DMS153 treated with DMSO at 0.1 percent for 48 hours (cell line): ENCODE measurements around the gene GAPDHS.

ENCODE experiments used
- DNase-seq: peaks from one replicate; lab custom pipeline; 2025; ENCODE audit not compliant: unreplicated experiment; lab: John Stamatoyannopoulos, UW

The GAPDHS gene

DNA sequence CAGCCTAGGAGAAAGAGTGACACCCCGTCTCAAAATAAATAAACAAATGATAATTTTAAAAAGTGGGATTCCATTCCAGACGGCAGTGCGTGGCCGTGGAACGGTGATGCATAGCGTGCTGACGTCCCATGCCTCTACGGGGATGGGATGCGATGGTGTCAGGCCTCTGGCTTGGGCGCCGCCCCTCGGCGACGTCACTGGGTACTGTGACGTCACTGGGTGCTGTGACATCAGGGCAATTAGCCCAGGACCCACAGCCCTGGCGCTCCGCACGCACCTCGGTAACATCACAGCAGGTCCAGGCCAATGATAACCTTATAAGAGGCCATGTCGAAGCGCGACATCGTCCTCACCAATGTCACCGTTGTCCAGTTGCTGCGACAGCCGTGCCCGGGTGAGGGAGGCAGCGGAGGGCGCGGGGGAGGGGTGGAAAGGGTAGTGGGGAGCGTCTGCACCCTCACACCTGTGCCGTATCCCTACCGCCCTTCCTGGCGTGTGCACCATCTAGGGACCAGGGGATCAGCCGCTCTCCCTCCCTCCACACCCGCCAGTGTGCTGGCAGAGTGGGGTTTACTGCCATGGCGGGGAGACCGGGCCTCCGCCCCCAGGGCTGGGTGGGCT, at the start of gene GAPDHS:
TSS of gene GAPDHS (plus strand) at position 256 of the 621 bp plus-strand sequence. CDS start at position 328, 72 bp downstream.
- DNase-seq = no peak

DNA sequence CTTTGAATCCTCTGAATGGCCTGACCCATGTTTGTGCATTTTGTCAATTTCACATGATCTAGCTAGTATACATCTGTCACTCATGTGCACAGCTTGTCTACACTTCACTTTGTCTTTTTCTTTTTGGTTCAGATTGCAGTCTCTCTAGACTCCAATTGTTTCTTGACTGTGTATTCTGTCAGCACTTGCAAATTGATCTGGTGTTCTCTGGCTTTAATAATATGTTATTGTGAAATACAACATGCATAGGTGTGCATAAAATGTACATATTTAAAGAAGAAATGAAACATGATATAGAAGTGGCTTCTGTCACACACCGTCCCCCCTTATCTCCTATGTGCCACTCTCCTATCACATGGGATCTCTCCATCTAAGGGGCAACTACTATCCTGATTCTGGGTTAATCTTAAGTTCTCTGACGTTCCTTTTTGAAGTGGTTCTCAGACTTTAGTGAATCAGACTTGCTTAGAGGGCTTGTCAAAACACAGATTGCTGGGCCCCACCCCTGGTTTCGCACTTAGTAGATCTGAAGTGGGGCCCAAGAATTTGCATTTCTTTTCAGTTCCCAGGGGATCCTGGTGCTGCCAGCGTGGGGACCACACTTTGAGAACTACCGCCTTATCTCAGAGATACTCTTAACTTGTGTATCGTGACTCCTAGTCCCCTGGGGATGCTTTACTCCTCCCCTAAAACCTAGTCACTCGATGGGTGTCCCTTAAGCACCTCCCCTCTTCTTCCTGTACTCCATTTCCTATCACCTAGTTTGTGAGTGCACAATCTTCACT, 48.8 kb upstream of the GAPDHS start:
- no peak for DNase-seq

DNA sequence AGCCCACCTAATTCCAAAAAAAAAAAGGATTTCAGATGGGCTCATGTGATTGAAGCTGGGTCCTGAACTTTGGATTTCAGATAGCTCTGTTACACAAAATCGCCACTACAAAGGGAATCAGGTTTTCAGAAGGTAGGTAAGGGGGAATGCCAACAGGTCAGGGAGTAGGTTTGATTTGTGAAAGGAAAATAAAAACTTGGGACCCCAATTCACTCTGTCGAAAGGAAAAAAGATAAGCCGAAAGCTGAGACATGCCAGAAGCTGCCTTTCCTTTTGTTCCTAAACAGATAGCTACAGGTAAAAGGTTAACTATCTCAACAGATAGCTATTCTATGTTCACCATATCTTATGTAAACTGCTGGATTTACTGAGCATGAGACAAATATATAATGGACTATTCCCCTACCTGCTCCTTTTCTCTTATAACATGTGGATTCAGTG, 47.0 kb upstream of the GAPDHS start:
- no peak for DNase-seq

DNA sequence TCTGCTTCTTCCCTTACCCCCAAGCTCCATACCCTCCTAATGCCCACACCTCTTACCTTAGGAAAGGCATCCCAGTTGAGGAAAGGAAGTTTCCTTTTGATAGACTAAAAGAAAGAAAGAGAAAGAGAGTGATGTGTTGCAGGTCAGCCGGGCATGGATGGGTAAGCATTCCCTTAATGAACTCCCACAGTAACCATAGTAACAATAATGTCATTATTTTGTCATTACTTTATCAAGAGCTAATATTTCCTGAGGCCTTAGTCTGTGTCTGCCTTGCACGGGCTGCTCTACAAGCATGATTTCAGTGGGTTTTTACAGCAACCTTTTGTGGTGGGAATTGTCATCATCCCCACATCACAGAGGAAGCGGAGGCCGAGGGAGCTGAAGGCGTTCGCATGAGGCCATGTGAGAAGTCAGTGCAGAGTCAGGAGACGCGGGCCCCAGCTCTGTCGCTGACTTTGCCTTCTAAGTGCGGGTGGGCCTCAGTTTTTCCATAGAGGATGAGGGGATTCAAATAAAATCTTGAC, 45.5 kb upstream of the GAPDHS start:
- DNase-seq = no peak

DNA sequence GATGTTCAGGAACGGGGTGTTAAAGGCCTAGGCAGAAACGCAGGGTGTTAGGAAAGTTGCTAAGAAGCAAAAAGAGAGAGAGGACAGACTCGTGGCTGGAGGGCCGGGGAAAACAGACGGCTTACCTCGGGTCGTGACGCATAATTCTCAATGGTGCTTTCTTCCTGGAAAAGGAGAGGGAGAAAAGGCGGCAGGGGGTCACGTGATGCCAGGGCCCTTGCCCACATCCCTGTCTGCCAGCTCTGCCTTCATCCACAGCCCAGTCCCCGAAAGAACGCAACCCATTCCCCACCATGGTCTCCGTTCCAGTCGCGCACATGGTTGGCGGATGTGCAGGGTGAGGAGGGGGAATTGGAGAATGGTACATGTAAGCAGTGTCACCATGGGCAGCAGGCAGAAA, 44.6 kb upstream of the GAPDHS start:
- DNase-seq = no peak

- DNase-seq = no peak
These were observed 42.9 kb upstream of the GAPDHS start, which contains the start of gene KRTDAP for GRCh38 chr19:35490364-35490763. Gene KRTDAP, minus strand, starts transcription at chr19:35490464. Its CDS starts 22 bp downstream, at chr19:35490442.

DNA sequence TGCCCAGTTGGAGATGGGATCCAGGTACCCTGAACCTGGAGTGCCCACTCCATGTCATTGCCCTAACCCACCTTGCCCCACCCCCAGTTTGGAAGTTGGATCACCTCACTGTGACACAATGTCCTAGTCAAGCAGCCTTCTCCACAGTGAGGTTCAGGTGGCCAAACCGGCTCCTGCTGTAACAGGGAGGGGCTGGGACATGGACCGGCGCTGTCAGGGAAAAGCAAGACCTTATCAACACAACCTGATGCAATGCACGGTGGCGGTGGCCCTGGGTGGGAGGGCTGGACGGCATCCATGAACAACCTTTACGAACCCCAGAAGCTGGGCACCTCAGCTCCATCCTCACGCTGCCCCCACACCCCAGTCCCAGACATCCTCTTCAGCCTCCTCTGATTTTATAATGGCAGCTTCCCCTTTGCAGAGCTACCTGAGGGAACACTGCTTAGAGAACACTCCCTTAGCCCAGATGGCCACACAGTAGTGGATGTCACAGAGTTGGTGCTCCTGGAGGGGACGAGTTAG, 41.4 kb upstream of the GAPDHS start:
- DNase-seq = no peak

- no peak for DNase-seq
These were observed 39.3 kb upstream of the GAPDHS start for GRCh38 chr19:35493971-35494370.

DNA sequence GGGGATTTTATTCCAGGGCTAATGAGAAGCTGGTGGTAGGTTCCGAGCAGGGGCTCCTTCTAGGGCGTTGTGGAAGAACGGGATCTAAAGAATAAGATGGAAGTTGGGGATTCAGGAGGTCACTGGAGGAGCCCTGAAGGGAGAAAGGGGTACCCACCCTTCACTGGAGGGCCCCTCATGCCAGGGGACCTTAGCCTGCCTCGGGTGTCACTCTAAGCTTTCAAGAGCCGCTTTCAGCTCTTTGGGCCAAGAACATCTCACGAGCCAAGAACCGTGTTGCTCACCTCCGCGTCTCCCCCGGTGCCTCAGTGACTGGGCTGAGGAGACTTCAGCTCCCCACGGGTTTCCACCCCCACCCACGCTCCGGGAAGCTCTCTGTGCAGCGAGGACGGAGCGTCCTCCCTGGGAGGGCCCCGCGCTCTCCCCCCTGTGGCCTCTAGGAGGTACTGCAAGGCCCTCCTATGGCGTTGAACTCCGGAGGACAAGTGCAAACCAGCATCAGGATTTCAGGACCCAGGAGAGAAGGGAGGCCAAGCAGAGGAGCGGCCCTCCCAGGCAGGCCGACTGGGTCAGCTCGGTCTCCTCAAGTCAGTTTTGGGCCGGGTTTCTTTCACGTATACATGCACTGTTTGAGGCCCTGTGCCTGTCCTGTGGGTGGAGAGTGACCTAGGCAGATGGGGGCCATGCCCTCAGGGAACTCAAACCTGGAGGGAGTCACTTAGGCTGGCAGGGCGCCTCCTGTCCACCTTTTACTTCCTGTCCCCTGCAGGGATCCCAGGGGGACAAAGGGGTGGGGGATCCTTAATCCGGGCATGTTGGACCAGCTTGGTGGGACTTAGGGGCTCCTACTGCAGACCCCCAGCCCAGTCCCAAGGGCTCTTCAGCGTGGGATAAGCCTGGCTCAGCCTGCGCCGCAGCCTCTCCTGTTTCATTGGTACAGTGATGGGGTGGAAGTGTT, 37.9 kb upstream of the GAPDHS start:
- peak; percentile 38 for DNase-seq

DNA sequence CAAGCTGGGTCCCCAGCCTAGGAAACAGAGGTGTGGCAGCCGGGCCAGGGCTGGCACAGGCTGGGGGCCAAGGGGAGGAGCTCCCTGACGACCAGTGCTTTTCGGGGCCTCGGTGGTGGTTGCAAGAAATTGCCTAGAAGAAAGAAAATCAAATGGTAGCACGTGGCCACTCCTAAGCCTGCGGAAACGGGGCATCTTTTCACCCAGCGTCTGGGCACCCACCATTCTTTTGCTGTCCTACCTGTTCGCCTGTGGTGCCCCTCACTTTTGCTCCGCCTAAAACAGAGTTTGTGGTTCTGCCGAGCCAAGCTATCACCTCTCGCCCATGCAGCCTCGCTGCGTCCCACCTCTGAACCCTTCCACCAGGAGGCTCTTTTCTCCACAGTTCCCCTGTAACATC, 35.9 kb upstream of the GAPDHS start:
- DNase-seq = no peak

DNA sequence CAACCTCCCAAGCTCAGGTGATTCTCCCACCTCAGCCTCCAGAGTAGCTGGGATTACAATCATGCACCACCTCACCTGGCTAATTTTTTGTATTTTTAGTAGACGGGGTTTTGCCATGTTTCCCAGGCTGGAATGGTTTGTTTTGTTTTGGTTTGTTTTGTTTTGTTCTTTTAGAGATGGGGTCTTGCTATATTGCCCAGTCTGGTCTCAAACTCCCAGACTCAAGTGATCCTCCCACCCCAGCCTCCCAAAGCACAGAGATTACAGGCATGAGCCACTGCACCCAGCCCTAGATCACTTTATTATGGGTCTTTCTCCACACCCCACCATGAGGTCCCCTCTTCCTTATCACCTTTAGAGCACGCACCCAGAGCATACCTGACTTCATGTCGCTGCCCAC, 35.0 kb upstream of the GAPDHS start:
- no peak for DNase-seq

- DNase-seq = no peak
These were observed 34.2 kb upstream of the GAPDHS start for GRCh38 chr19:35498984-35499527.

GRCh38 chr19:35500611-35501010, 32.6 kb upstream of the GAPDHS start:
- DNase-seq = no peak

- DNase-seq = no peak
These were observed 31.6 kb upstream of the GAPDHS start for GRCh38 chr19:35501684-35502083.

GRCh38 chr19:35502751-35503150, 30.5 kb upstream of the GAPDHS start:
- DNase-seq = no peak

DNA sequence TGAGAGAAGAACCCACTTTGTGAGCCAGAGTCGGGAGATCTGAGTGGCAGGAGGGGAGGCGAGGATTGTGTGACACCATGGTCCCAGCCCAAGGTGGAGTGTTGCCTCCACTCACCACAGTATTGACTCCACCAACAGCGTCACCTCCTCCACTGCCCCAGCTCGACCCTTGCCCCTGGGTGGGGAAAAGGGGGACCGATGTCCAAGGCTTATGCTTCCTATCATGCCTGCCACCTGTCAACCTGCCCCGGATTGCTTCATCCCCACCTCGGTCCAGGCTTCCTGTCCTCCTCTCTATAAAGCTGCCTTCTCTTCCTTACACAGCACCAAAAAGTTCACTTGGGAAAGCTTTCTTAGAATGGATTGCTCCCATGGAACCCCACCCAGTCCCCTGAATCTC, 27.2 kb upstream of the GAPDHS start:
- DNase-seq = no peak

- DNase-seq = no peak
These were observed 25.7 kb upstream of the GAPDHS start for GRCh38 chr19:35507561-35507960.

GRCh38 chr19:35508129-35508528, 25.1 kb upstream of the GAPDHS start:
- DNase-seq = no peak

- DNase-seq = no peak
These were observed 24.1 kb upstream of the GAPDHS start for GRCh38 chr19:35509018-35509652.
